H9 (cell line): ENCODE data around the gene MYH9. TPM values are rescaled to one million over a fixed set of nuclear protein-coding genes. Genes with fewer than 3 reads are reported as not detected.
A peak's percentile ranks its signal among the peaks of the same experiment; 100 is the strongest.

Source experiments
- DNase-seq: peaks from one replicate; pipeline ENCODE4 v3.0.0-alpha.2; 2017
- H2AFZ ChIP-seq: one replicate; pipeline ENCODE4 v1.6.1; 2013; ENCODE audit warnings: mild to moderate bottlenecking, low read length, control low read depth, moderate library complexity
- H2AK5ac ChIP-seq: 2 replicates; pipeline ENCODE4 v1.6.1; 2013; ENCODE audit warnings: low read length, control low read depth, mixed read lengths; ENCODE audit not compliant: insufficient read length
- H2BK120ac ChIP-seq: one replicate; pipeline ENCODE4 v1.6.1; 2013; ENCODE audit warnings: low read depth, mild to moderate bottlenecking, low read length, control low read depth, inconsistent platforms; ENCODE audit not compliant: poor library complexity, severe bottlenecking
- H2BK12ac ChIP-seq: 2 replicates; pipeline ENCODE4 v1.6.1; 2013; ENCODE audit warnings: low read length, control low read depth, mixed read lengths, low read depth; ENCODE audit not compliant: insufficient read length
- H2BK15ac ChIP-seq: 2 replicates; pipeline ENCODE4 v1.6.1; 2013; ENCODE audit warnings: low read depth, low read length, control low read depth
- H2BK20ac ChIP-seq: one replicate; pipeline ENCODE4 v1.6.1; 2013; ENCODE audit warnings: low read depth, mild to moderate bottlenecking, low read length, control low read depth, inconsistent platforms; ENCODE audit not compliant: poor library complexity, severe bottlenecking
- H2BK5ac ChIP-seq: 2 replicates; pipeline ENCODE4 v1.6.1; 2013; ENCODE audit warnings: low read length, control low read depth, mixed read lengths; ENCODE audit not compliant: insufficient read length
- H3K14ac ChIP-seq: 2 replicates; pipeline ENCODE4 v1.6.1; 2013; ENCODE audit warnings: low read length, control low read depth; ENCODE audit not compliant: insufficient read depth
- H3K18ac ChIP-seq: 2 replicates; pipeline ENCODE4 v1.6.1; 2013; ENCODE audit warnings: low read depth, mild to moderate bottlenecking, mixed read lengths, low read length, control low read depth; ENCODE audit not compliant: insufficient read length
- H3K23ac ChIP-seq: 2 replicates; pipeline ENCODE4 v1.6.1; 2013; ENCODE audit warnings: low read length, control low read depth, mixed read lengths, low read depth; ENCODE audit not compliant: insufficient read length
- H3K23me2 ChIP-seq: 2 replicates; pipeline ENCODE4 v1.6.1; 2013; ENCODE audit warnings: low read depth, mild to moderate bottlenecking, mixed read lengths, low read length, control low read depth; ENCODE audit not compliant: insufficient read length, poor library complexity, severe bottlenecking
- H3K27ac ChIP-seq: 2 replicates; pipeline ENCODE4 v1.5.1; 2013; ENCODE audit warnings: low read length, control low read depth, mixed read lengths, low read depth; ENCODE audit not compliant: insufficient read length
- H3K27me3 ChIP-seq: 2 replicates; pipeline ENCODE4 v1.6.1; 2013; ENCODE audit warnings: low read length, control low read depth, inconsistent platforms; ENCODE audit not compliant: insufficient read depth
- H3K4ac ChIP-seq: 2 replicates; pipeline ENCODE4 v1.6.1; 2013; ENCODE audit warnings: low read depth, mild to moderate bottlenecking, control low read depth, inconsistent platforms, low read length, moderate library complexity
- H3K4me1 ChIP-seq: 2 replicates; pipeline ENCODE4 v1.6.1; 2013; ENCODE audit warnings: low read length, control low read depth, inconsistent platforms; ENCODE audit not compliant: insufficient read depth
- H3K4me2 ChIP-seq: 2 replicates; pipeline ENCODE4 v1.6.1; 2013; ENCODE audit warnings: low read length, control low read depth, mixed read lengths; ENCODE audit not compliant: insufficient read length, insufficient read depth
- H3K56ac ChIP-seq: 2 replicates; pipeline ENCODE4 v1.6.1; 2013; ENCODE audit warnings: low read depth, mild to moderate bottlenecking, mixed read lengths, low read length, control low read depth; ENCODE audit not compliant: insufficient read length
- H3K79me1 ChIP-seq: 2 replicates; pipeline ENCODE4 v1.6.1; 2013; ENCODE audit warnings: low read depth, mild to moderate bottlenecking, moderate library complexity, low read length, control low read depth, inconsistent platforms; ENCODE audit not compliant: insufficient read depth, poor library complexity, severe bottlenecking
- H3K79me2 ChIP-seq: 2 replicates; pipeline ENCODE4 v1.6.1; 2013; ENCODE audit warnings: low read length, control low read depth, inconsistent platforms; ENCODE audit not compliant: insufficient read depth
- H3K9ac ChIP-seq: 2 replicates; pipeline ENCODE4 v1.6.1; 2013; ENCODE audit warnings: low read length, control low read depth, mixed read lengths; ENCODE audit not compliant: insufficient read length; ENCODE audit errors: extremely low read depth
- H3K9me3 ChIP-seq: one replicate; pipeline ENCODE4 v1.6.1; 2013; ENCODE audit warnings: low read depth, low read length, inconsistent platforms; ENCODE audit not compliant: control insufficient read depth
- H3T11ph ChIP-seq: one replicate; pipeline ENCODE4 v1.6.1; 2013; ENCODE audit warnings: mild to moderate bottlenecking, low read length, control low read depth, inconsistent platforms
- H4K20me1 ChIP-seq: one replicate; pipeline ENCODE4 v1.6.1; 2013; ENCODE audit not compliant: control insufficient read depth, insufficient read length, insufficient read depth
- H4K5ac ChIP-seq: 2 replicates; pipeline ENCODE4 v1.6.1; 2013; ENCODE audit warnings: low read depth, mild to moderate bottlenecking, mixed read lengths, low read length, control low read depth; ENCODE audit not compliant: insufficient read length
- H4K8ac ChIP-seq: replicated peaks from 2 replicates; pipeline ENCODE4 v1.6.1; 2013; ENCODE audit warnings: low read length, control low read depth, mixed read lengths, low read depth; ENCODE audit not compliant: insufficient read length
- H4K91ac ChIP-seq: 2 replicates; pipeline ENCODE4 v1.6.1; 2013; ENCODE audit warnings: low read depth, mild to moderate bottlenecking, moderate library complexity, mixed read lengths, low read length, control low read depth; ENCODE audit not compliant: insufficient read length
- H3K27ac Mint-ChIP-seq, 3 experiments: 2 replicates in 2 of 3; 3 replicates in 1 of 3; pipeline ENCODE4 v1.8.0; 2020 to 2021; ENCODE audit warnings: mixed read lengths in 3 of 3, mild to moderate bottlenecking in 1 of 3, moderate library complexity in 1 of 3
- H3K27me3 Mint-ChIP-seq: 2 replicates; pipeline ENCODE4 v1.8.0; 2021; ENCODE audit warnings: low read depth, mild to moderate bottlenecking, moderate library complexity, mixed read lengths
- H3K36me3 Mint-ChIP-seq, 3 experiments: 2 replicates in 2 of 3; 3 replicates in 1 of 3; pipeline ENCODE4 v1.8.0; 2020 to 2021; ENCODE audit warnings: low read depth in 3 of 3, mixed read lengths in 3 of 3; ENCODE audit not compliant: insufficient read depth in 1 of 3
- H3K4me1 Mint-ChIP-seq, 2 experiments: 2 replicates each; pipeline ENCODE4 v1.8.0; 2020; ENCODE audit warnings: mixed read lengths in 2 of 2
- H3K4me3 Mint-ChIP-seq, 2 experiments: 2 replicates in 1 of 2; 3 replicates in 1 of 2; pipeline ENCODE4 v1.8.0; 2020 to 2021; ENCODE audit warnings: mild to moderate bottlenecking in 2 of 2, mixed read lengths in 2 of 2, moderate library complexity in 1 of 2
- H3K9me3 Mint-ChIP-seq, 2 experiments: 2 replicates in 1 of 2; 3 replicates in 1 of 2; pipeline ENCODE4 v1.8.0; 2020; ENCODE audit warnings: mild to moderate bottlenecking in 2 of 2, mixed read lengths in 2 of 2, moderate library complexity in 1 of 2
- WGBS: extraction: QIAGEN DNeasy Blood & Tissue Kit; methylation state at CpG from one replicate; pipeline ENCODE4 v1.1.7; 2013; ENCODE audit warnings: missing lambda C conversion rate, low lambda C conversion rate, mixed read lengths; ENCODE audit not compliant: insufficient read length; ENCODE audit errors: extremely low coverage; 5-methylcytosine and 5-hydroxymethylcytosine counted together
- total RNA-seq: library from RNA; stranded (reverse); gene quantifications from 2 replicates; pipeline ENCODE4 v1.2.1, GENCODE V29; 2021
- TF ChIP-seq, protein P1 (sequence below): fragments of 200-600 bp; sonication (generic); conservative IDR thresholded peaks from 3 replicates; pipeline ENCODE4 v1.8.0; 2021; ENCODE audit warnings: antibody characterized with exemption, mild to moderate bottlenecking

MYH9 gene
- total RNA-seq, 1 experiment from 2014 or later = 266 TPM

GRCh38 chr22:36325154-36326031 is 62.4 kb downstream of the MYH9 start:
- Histone ChIP-seq H4K91ac (no peak overlapping the region), H3K23ac (no peak overlapping the region), H3K4me2 (no peak overlapping the region), H3K79me2 (peaks cover 6% of the 10 kb centered on the region; the same call in 1 of the 2 replicates), H4K8ac (no peak overlapping the region), H3K9ac (no peak overlapping the region), H3K27me3 (no peaks in the 10 kb centered on the region), H3K4ac (no peak overlapping the region), H3K18ac (no peak overlapping the region), H2BK20ac (no peak overlapping the region), H3K14ac (no peak overlapping the region), H4K5ac (no peak overlapping the region), H3K23me2 (peaks cover 3% of the 10 kb centered on the region), H2BK5ac (no peak overlapping the region), H2BK15ac (no peak overlapping the region), H2AK5ac (no peak overlapping the region), H4K20me1 (peaks cover 2% of the 10 kb centered on the region), H2BK12ac (no peak overlapping the region), H2BK120ac (no peak overlapping the region), H3K4me1 (peaks cover 12% of the 10 kb centered on the region; the same call in 1 of the 2 replicates), H3K27ac (no peak overlapping the region), H3K9me3 (no peaks in the 10 kb centered on the region), H3K79me1 (no peaks in the 10 kb centered on the region), H2AFZ (no peak overlapping the region), H3T11ph (no peak overlapping the region), H3K56ac (no peak overlapping the region)
- Mint-ChIP-seq H3K4me1 (peaks cover 28 to 32% of the 10 kb centered on the region in 2 experiments), H3K9me3 (no peaks in the 10 kb centered on the region), H3K4me3 (no peak overlapping the region; a peak in 1 of 5 replicates), H3K36me3 (peaks cover 55 to 87% (median 76%) of the 10 kb centered on the region in 3 experiments), H3K27ac (peak overlapping the region; percentile 59 to 90 (median 73); a peak in 6 of 7 replicates), H3K27me3 (no peaks in the 10 kb centered on the region)
- no CpG with 5 or more reads among the region's 27 CpGs for WGBS
- TF ChIP-seq, protein P1, sequence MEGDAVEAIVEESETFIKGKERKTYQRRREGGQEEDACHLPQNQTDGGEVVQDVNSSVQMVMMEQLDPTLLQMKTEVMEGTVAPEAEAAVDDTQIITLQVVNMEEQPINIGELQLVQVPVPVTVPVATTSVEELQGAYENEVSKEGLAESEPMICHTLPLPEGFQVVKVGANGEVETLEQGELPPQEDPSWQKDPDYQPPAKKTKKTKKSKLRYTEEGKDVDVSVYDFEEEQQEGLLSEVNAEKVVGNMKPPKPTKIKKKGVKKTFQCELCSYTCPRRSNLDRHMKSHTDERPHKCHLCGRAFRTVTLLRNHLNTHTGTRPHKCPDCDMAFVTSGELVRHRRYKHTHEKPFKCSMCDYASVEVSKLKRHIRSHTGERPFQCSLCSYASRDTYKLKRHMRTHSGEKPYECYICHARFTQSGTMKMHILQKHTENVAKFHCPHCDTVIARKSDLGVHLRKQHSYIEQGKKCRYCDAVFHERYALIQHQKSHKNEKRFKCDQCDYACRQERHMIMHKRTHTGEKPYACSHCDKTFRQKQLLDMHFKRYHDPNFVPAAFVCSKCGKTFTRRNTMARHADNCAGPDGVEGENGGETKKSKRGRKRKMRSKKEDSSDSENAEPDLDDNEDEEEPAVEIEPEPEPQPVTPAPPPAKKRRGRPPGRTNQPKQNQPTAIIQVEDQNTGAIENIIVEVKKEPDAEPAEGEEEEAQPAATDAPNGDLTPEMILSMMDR = no peak
- no peak for DNase-seq
